Superior temporal gyrus (tissue), 1 donor: ENCODE data around the gene EFNA3.
"Not testable (repeated sequence)": the region's sequence is repeated elsewhere in the genome, so short reads cannot be mapped to it uniquely, and the experiment has no call there.

Experiments used
- DNase-seq: peaks from one replicate; pipeline ENCODE4 v3.0.0-alpha.2; 2016; ENCODE audit errors: extremely low spot score

The EFNA3 gene

GRCh38 chr1:155110381-155110780 is 31.7 kb downstream of the EFNA3 start:
- DNase-seq: no peak

GRCh38 chr1:155110826-155111225 is 32.2 kb downstream of the EFNA3 start:
- no peak for DNase-seq

GRCh38 chr1:155113450-155113980 is 34.9 kb downstream of the EFNA3 start:
- no peak for DNase-seq

- no peak for DNase-seq
Observed at GRCh38 chr1:155116113-155116764, 37.6 kb downstream of the EFNA3 start.

- DNase-seq: no peak
Observed at GRCh38 chr1:155117610-155118009, 39.0 kb downstream of the EFNA3 start.

GRCh38 chr1:155118090-155118489 is 39.5 kb downstream of the EFNA3 start:
- DNase-seq: not testable (repeated sequence)

GRCh38 chr1:155120253-155120652 is 41.6 kb downstream of the EFNA3 start:
- DNase-seq: no peak

GRCh38 chr1:155121249-155121648 is 42.6 kb downstream of the EFNA3 start:
- no peak for DNase-seq

GRCh38 chr1:155122308-155122707 is 43.7 kb downstream of the EFNA3 start:
- no peak for DNase-seq

- DNase-seq: peak; percentile 9
Observed at GRCh38 chr1:155123801-155124200, 45.2 kb downstream of the EFNA3 start.

- peak; percentile 16 for DNase-seq
Observed at GRCh38 chr1:155124503-155125463, 46.1 kb downstream of the EFNA3 start.

- peak; percentile 41 for DNase-seq
Observed at GRCh38 chr1:155125511-155125945, 46.9 kb downstream of the EFNA3 start.

GRCh38 chr1:155125946-155126555 is 47.4 kb downstream of the EFNA3 start:
- DNase-seq: peak; percentile 83

GRCh38 chr1:155126556-155127104 is 48.0 kb downstream of the EFNA3 start:
- DNase-seq: no peak

- peak; percentile 97 for DNase-seq
Observed at GRCh38 chr1:155127105-155127966, 48.7 kb downstream of the EFNA3 start, which contains the start of gene EFNA1. Gene EFNA1 (plus strand): TSS chr1:155127876. CDS start chr1:155127978, 102 bp downstream.

GRCh38 chr1:155127967-155128754 is 49.5 kb downstream of the EFNA3 start:
- peak; percentile 23 for DNase-seq

GRCh38 chr1:155128755-155129473 is 50.3 kb downstream of the EFNA3 start:
- DNase-seq: peak; percentile 66

- DNase-seq: no peak
Observed at GRCh38 chr1:155130272-155131006, 51.8 kb downstream of the EFNA3 start.
